HepG2 (cell line): ENCODE results near the gene ADH1B. TPM values are rescaled to one million over a fixed set of nuclear protein-coding genes. Genes with fewer than 3 reads are reported as not detected.
A peak's percentile ranks its signal among the peaks of the same experiment; 100 is the strongest.

Experiments
- ATAC-seq: fragments of 200-7000 bp; cut with Tn5 transposase; 3 replicates; pipeline ENCODE4 v1.9.1; 2020; ENCODE audit warnings: mild to moderate bottlenecking, moderate library complexity
- BruUV-seq: library from RNA; stranded (reverse); fragments of 400-500 nt; replicated peaks from 2 replicates; lab custom pipeline; 2021; lab: Mats Ljungman, UMichigan
- CTCF ChIA-PET: fragments of 300-600 bp; formaldehyde crosslinking; extraction: SDS; loops from one replicate; lab custom pipeline; 2021; ENCODE audit warnings: low total read pairs, inconsistent platforms, low intra/inter-chr PET ratio; lab: Yijun Ruan, JAX
- POLR2A ChIA-PET: fragments of 350-600 bp; sonication (Branson Sonifier 250); formaldehyde crosslinking; loops from one replicate; lab custom pipeline; 2020; ENCODE audit warnings: antibody characterized with exemption, inconsistent platforms; lab: Yijun Ruan, JAX
- DNase-seq: peaks from one replicate; pipeline ENCODE4 v3.0.0-alpha.2; 2015; ENCODE audit warnings: low spot score
- FAIRE-seq: peaks from 3 replicates; lab custom pipeline; 2011; peaks lifted over from hg19 to GRCh38; lab: Jason Lieb, UNC
- H2AFZ ChIP-seq: one replicate; pipeline ENCODE4 v1.6.1; 2011; ENCODE audit warnings: low read length, inconsistent platforms
- H3K27ac ChIP-seq: fragments of 300-600 bp; 3 replicates; pipeline ENCODE4 v1.8.0; 2011; ENCODE audit warnings: mixed run types, mild to moderate bottlenecking, mixed read lengths, low read length, inconsistent platforms; ENCODE audit not compliant: insufficient read depth; ENCODE audit errors: extremely low read length
- H3K27me3 ChIP-seq, 2 experiments: fragments of 200-600 bp in 1 of 2; 2 replicates in 1 of 2; 3 replicates in 1 of 2; pipeline versions ENCODE4 v1.6.0 to v1.8.0; 2011; ENCODE audit warnings: low read length in 2 of 2, mild to moderate bottlenecking in 2 of 2, moderate library complexity in 2 of 2, inconsistent platforms in 1 of 2; ENCODE audit not compliant: insufficient read depth in 2 of 2, control insufficient read depth in 1 of 2
- H3K36me3 ChIP-seq, 2 experiments: fragments of 200-600 bp in 1 of 2; replicated peaks in 1 of 2; 2 replicates in 1 of 2; 3 replicates in 1 of 2; pipeline versions ENCODE4 v1.5.1 to v1.8.0; 2011; ENCODE audit warnings: low read length in 2 of 2, inconsistent platforms in 1 of 2; ENCODE audit not compliant: insufficient read depth in 2 of 2, control insufficient read depth in 1 of 2
- H3K4me1 ChIP-seq: 2 replicates; pipeline ENCODE4 v1.5.1; 2012; ENCODE audit warnings: low read length, inconsistent platforms; ENCODE audit not compliant: insufficient read depth
- H3K4me2 ChIP-seq: 2 replicates; pipeline ENCODE4 v1.6.0; 2011; ENCODE audit warnings: low read depth, low read length, inconsistent platforms
- H3K4me3 ChIP-seq, 3 experiments: fragments of 200-600 bp in 1 of 3; sonication (generic), shearing (Covaris generic) in 1 of 3; replicated peaks in 1 of 3; 2 replicates each; pipeline ENCODE4 v1.5.1; 2011 to 2016; ENCODE audit warnings: low read length in 3 of 3, inconsistent platforms in 2 of 3, low read depth in 2 of 3, mild to moderate bottlenecking in 2 of 3, control low read depth in 1 of 3, mixed read lengths in 1 of 3; ENCODE audit not compliant: insufficient read depth in 1 of 3
- H3K79me2 ChIP-seq: one replicate; pipeline ENCODE4 v1.6.1; 2011; ENCODE audit warnings: low read length, inconsistent platforms; ENCODE audit not compliant: insufficient read depth
- H3K9ac ChIP-seq: 2 replicates; pipeline ENCODE4 v1.6.0; 2011; ENCODE audit warnings: mild to moderate bottlenecking, low read depth, low read length, inconsistent platforms; ENCODE audit not compliant: insufficient read depth
- H3K9me3 ChIP-seq: 2 replicates; pipeline ENCODE4 v1.5.1; 2012; ENCODE audit warnings: mild to moderate bottlenecking, low read length
- H4K20me1 ChIP-seq: 2 replicates; pipeline ENCODE4 v1.6.0; 2011; ENCODE audit warnings: inconsistent platforms, mild to moderate bottlenecking, low read length, moderate library complexity; ENCODE audit not compliant: insufficient read depth
- HMG20A ChIP-seq: IDR thresholded peaks from 2 replicates; pipeline ENCODE4 v1.6.1; 2016; ENCODE audit warnings: borderline replicate concordance
- IKZF1 ChIP-seq: fragments of 450-650 bp; IDR thresholded peaks from 2 replicates; pipeline ENCODE4 v1.7.1; 2016
- NFAT5 ChIP-seq: sonication (generic); formaldehyde crosslinking; IDR thresholded peaks from 2 replicates; pipeline ENCODE4 v1.4.0; 2020; ENCODE audit warnings: missing genetic modification reagents
- ZNF343 ChIP-seq: sonication (generic); formaldehyde crosslinking; IDR thresholded peaks from 2 replicates; pipeline ENCODE4 v1.4.0; 2020; ENCODE audit warnings: mild to moderate bottlenecking, missing genetic modification reagents
- ZNF629 ChIP-seq: sonication (generic); formaldehyde crosslinking; conservative IDR thresholded peaks from 2 replicates; pipeline ENCODE4 v1.5.0; 2020; ENCODE audit warnings: missing genetic modification reagents
- ZNF850 ChIP-seq: sonication (generic); formaldehyde crosslinking; conservative IDR thresholded peaks from 2 replicates; pipeline ENCODE4 v1.9.0; 2021; ENCODE audit warnings: mild to moderate bottlenecking, missing genetic modification reagents
- WGBS: methylation state at CpG from one replicate; pipeline ENCODE4 v1.1.6; 2017; ENCODE audit warnings: low lambda C conversion rate; 5-methylcytosine and 5-hydroxymethylcytosine counted together
- in situ Hi-C: cut with HindIII; loops from 2 replicates; pipeline ENCODE4 v1.10.0; 2017; ENCODE audit warnings: low pct_unique_long_range_greater_than_20kb; ENCODE audit not compliant: extremely low pct_ligation_motif_present
- intact Hi-C: fragments of 100-400 bp; cut with micrococcal nuclease; formaldehyde crosslinking; loops from one replicate; pipeline ENCODE4 v1.10.0; 2022; ENCODE audit not compliant: unreplicated experiment
- polyA plus RNA-seq, 8 experiments: library from polyadenylated mRNA; depleted of rRNA in 3 of 8; stranded (reverse) in 7 of 8; unstranded in 1 of 8; fragments of >200 nt; fragmentation: Illumina TruSeq in 4 of 8; extraction: Trizol in 4 of 8; gene quantifications; 2 replicates each; pipeline versions ENCODE4 v1.2.1 to v1.2.3, GENCODE V29; 2011 to 2016; ENCODE audit warnings: low read depth in 4 of 8, missing spikeins in 1 of 8, mixed read lengths in 1 of 8; ENCODE audit not compliant: insufficient read depth in 1 of 8
- total RNA-seq, 5 experiments: library from RNA; depleted of rRNA; stranded (reverse); fragments of >200 nt; fragmentation: Illumina TruSeq; extraction: Trizol; gene quantifications; 2 replicates each; pipeline ENCODE4 v1.2.3, GENCODE V29; 2016; ENCODE audit warnings: low read depth in 1 of 5
- TF ChIP-seq, protein P1 (sequence below): IDR thresholded peaks from 2 replicates; pipeline ENCODE4 v1.6.1; 2016; ENCODE audit warnings: low read depth, borderline replicate concordance

The ADH1B gene
- total and polyA plus RNA-seq, 2 of the 13 experiments (the other 11 are each of a cell fraction or from before 2014, with no cell fraction given): 0.05 to 0.40 TPM

DNA sequence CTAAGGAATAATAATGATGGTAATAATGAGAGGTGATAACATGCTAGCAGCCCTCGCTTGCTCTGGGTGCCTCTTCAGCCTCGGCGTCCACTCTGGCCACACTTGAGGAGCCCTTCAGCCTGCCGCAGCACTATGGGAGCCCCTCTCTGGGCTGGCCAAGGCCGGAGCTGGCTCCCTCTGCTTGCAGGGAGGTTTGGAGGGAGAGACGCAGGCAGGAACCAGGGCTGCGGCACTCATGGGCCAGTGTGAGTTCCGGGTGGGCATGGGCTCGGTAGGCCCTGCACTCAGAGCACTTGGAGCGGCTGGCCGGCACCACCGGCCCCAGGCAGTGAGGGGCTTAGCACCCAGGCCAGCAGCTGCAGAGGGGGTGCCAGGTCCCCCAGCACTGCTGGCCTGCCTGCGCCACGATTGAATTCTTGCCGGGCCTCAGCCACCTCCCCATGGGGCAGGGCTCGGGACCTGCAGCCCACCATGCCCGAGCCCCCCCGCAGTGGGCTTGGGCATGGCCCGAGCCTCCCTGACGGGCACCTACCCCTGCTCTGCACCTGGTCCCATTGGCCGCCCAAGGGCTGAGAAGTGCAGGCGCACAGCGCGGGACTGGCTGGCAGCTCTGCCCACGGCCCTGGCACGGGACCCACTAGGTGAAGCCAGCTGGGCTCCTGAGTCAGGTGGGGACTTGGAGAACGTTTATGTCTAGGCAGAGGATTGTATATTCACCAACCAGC lies 38.4 kb upstream of the ADH1B start:
- CTCF ChIA-PET: no interaction called here
- Histone ChIP-seq H3K36me3 (no peaks in the 10 kb centered on the region), H3K27ac (no peak overlapping the region), H3K4me1 (no peaks in the 10 kb centered on the region), H3K9ac (no peak overlapping the region), H3K4me2 (no peak overlapping the region), H3K9me3 (no peaks in the 10 kb centered on the region), H4K20me1 (no peaks in the 10 kb centered on the region), H3K27me3 (no peaks in the 10 kb centered on the region), H3K79me2 (no peaks in the 10 kb centered on the region), H2AFZ (no peak overlapping the region), H3K4me3 (no peak overlapping the region)
- no peak for TF ChIP-seq ZNF343 (CRISPR knock-in tag)
- no peak for TF ChIP-seq ZNF629 (CRISPR knock-in tag)
- no peak for TF ChIP-seq HMG20A (CRISPR knock-in tag)
- TF ChIP-seq, protein P1, sequence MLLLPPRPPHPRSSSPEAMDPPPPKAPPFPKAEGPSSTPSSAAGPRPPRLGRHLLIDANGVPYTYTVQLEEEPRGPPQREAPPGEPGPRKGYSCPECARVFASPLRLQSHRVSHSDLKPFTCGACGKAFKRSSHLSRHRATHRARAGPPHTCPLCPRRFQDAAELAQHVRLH: no peak
- no peak for TF ChIP-seq NFAT5 (CRISPR knock-in tag)
- no peak for TF ChIP-seq IKZF1
- peak; percentile 96 for TF ChIP-seq ZNF850 (CRISPR knock-in tag)
- intact Hi-C loops (no loop called here), in situ Hi-C loops (no loop called here)
- FAIRE-seq: no peak
- no peak for DNase-seq
- no peak for ATAC-seq
- BruUV-seq: no TSS peak
- POLR2A ChIA-PET: no interaction called here
- 62% methylated on average over 10 of the region's 27 CpGs for WGBS
